GM12873 (cell line): ENCODE measurements around the gene KLHL7.

ENCODE experiments used
- TF ChIP-seq, protein P1 (sequence below): IDR thresholded peaks from 2 replicates; pipeline ENCODE4 v1.5.1; 2012; ENCODE audit warnings: low read depth, mild to moderate bottlenecking, moderate library complexity, low read length, control low read depth; ENCODE audit not compliant: insufficient read depth; ENCODE audit errors: missing control alignments

Gene KLHL7

DNA sequence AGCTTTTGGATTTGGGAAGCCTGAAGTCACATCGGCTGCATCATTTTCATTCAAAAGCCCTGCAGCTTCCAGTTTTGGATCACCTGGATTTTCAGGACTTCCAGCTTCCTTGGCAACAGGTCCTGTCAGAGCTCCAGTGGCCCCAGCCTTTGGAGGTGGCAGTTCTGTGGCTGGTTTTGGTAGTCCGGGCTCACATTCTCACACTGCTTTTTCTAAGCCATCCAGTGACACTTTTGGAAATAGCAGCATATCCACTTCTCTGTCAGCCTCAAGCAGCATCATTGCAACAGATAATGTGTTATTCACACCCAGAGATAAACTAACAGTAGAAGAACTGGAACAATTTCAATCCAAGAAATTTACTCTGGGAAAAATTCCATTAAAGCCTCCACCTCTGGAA lies 94.7 kb downstream of the KLHL7 start:
- TF ChIP-seq, protein P1, sequence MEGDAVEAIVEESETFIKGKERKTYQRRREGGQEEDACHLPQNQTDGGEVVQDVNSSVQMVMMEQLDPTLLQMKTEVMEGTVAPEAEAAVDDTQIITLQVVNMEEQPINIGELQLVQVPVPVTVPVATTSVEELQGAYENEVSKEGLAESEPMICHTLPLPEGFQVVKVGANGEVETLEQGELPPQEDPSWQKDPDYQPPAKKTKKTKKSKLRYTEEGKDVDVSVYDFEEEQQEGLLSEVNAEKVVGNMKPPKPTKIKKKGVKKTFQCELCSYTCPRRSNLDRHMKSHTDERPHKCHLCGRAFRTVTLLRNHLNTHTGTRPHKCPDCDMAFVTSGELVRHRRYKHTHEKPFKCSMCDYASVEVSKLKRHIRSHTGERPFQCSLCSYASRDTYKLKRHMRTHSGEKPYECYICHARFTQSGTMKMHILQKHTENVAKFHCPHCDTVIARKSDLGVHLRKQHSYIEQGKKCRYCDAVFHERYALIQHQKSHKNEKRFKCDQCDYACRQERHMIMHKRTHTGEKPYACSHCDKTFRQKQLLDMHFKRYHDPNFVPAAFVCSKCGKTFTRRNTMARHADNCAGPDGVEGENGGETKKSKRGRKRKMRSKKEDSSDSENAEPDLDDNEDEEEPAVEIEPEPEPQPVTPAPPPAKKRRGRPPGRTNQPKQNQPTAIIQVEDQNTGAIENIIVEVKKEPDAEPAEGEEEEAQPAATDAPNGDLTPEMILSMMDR: no peak

DNA sequence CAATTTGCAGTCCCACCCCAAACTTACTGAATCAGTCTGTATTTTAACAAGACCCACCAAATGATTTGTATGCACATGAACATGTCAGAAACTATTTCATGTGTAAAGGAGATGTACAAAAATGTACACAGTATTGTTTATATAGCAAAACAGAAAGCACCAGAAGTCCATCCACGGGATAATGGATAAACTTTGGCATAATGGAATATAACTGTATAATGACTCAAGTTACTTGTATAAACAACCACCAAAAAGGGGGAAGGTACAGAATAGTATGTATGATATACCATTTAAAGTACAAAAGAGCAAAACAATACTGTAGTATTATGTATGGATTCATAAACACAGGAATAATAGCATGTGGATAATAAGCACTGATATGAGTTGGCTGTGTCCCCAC lies 98.7 kb downstream of the KLHL7 start:
- TF ChIP-seq, protein P1: no peak

DNA sequence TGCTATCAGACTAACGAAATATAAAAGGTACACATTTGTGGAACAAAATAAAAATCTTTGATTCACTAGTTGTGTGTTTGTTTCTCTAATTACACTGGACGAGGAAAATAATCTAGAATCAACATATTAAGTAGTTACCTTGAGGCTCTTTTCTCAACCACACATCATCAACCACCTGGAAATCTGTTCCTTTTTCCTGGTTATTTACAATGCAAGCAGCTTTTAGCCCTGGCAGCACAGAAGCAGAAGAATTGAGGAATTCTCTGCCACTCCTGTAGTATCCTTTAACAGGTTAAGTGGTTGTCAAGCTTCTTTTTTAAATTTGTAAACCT lies 100.0 kb downstream of the KLHL7 start:
- TF ChIP-seq, protein P1: no peak

DNA sequence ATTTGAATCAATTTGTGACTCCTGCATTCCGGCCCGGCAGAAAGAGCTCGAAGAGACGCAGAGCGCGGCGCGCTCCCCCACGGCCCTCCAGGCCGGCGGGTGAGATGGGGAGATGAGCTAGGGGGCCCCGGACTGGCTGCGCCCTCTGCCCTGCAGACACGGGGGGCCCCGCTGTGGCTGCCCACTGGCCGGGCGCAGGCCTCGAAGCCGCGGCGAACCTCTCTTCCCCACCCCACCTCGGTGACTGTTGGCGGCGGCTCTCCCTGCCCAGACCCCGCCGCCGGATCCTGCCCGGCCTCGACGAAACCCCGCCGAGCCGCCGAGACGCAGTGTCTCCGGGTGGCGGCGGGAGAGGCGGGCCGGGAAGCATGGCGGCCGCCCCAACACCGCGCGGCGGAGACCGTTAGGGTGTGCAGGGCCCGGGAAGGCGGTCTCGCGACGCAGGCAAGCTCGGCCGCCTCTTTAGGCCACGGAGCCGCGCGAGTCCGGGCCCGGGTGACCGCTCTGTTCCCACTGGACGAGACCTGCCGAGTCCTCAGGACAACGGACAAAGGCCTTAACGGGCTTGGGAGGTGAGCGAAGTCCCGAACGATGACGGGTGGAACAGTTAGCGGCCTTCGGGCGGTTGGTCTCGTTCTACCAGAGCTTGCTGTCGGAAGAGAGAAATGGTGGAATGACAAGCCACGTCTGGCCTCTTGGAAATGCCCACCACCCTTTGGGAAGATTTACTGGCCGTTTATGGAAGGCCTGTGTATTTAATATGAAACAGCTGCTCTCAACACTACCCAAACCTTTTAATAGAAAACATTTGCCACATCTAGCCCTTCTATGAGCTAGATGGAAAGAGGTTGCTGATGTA lies 100.6 kb downstream of the KLHL7 start:
- TF ChIP-seq, protein P1: no peak

DNA sequence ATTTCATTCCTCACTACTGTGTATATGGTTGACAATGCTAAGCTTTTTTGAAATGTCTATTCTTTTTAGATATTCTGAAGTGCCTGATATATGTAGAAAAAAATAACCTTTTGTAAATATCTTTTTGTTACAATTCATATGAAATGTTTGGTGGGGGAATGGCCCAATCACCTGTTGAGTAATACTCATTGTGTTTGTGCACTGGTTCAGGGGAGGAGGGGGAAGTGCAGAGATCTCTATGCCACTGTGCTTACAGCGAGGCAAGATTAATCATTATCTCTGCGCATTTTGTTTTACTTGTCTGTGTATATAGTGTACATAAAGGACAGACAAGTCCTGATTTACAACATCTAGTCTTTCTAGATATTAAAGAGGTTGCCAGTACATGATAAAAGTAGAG lies 101.4 kb downstream of the KLHL7 start:
- TF ChIP-seq, protein P1: no peak

DNA sequence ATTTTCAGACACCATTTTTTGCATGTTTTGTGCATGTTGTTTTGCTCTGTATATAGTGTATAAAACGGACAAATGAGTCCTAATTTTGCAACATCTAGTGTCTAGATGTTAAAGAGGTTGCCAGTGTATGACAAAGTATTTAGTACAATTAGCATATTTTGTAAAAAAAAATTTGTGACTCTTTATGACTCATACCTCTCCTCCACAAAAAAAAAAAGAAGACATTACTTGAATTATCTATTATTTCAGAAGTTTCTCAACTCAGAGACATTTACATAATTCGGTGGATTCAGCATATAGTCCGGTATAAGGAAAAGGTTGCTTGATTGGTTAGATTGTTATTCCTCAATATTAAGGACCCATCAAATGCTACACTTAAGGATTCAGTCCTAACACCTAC lies 102.3 kb downstream of the KLHL7 start:
- TF ChIP-seq, protein P1: no peak

DNA sequence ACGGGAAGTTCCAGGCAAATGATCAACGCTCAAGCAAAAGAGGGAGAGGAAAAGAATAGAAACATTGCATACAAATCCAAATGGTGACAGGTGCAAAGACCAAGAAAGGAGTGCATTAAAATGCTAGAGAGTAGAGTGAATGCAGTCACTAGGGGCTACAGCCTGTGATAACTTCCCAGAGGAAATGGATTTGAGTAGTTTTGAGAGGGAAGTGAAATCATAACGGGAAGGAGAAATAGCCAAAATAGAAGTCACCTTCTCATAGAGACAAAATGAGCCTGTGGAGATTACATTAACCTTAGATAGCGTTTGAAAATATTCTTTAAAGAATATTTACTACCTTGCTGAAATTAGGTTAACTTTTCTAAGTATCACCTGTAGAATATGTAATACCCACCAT lies 102.7 kb downstream of the KLHL7 start:
- TF ChIP-seq, protein P1: no peak
